HEK293T (cell line): ENCODE measurements around the gene CD79B.

Experiments
- CTCF ChIA-PET: fragments of 350-600 bp; formaldehyde crosslinking; extraction: SDS; loops from one replicate; lab custom pipeline; 2021; ENCODE audit warnings: antibody characterized with exemption, inconsistent platforms; lab: Yijun Ruan, JAX
- POLR2A ChIA-PET: fragments of 350-600 bp; formaldehyde crosslinking; extraction: SDS; loops from one replicate; lab custom pipeline; 2020; ENCODE audit warnings: antibody characterized with exemption, inconsistent platforms; lab: Yijun Ruan, JAX
- DNase-seq: peaks from one replicate; pipeline ENCODE4 v3.0.0; 2012; ENCODE audit warnings: mixed read lengths; ENCODE audit errors: extremely low spot score
- ARNT ChIP-seq: fragments of 450-650 bp; IDR thresholded peaks from 2 replicates; pipeline ENCODE4 v1.6.1; 2017; ENCODE audit warnings: mild to moderate bottlenecking
- BHLHE40 ChIP-seq: fragments of 450-650 bp; IDR thresholded peaks from 2 replicates; pipeline ENCODE4 v1.6.1; 2016; ENCODE audit warnings: mild to moderate bottlenecking, moderate library complexity, borderline replicate concordance
- CTBP1 ChIP-seq: fragments of 450-650 bp; IDR thresholded peaks from 2 replicates; pipeline ENCODE4 v1.6.1; 2016; ENCODE audit warnings: borderline replicate concordance
- ELF4 ChIP-seq: fragments of 450-650 bp; IDR thresholded peaks from 2 replicates; pipeline ENCODE4 v1.6.1; 2017; ENCODE audit warnings: antibody characterized with exemption
- FOXA1 ChIP-seq: fragments of 450-650 bp; IDR thresholded peaks from 2 replicates; pipeline ENCODE4 v1.6.1; 2016; ENCODE audit warnings: mild to moderate bottlenecking
- FOXK2 ChIP-seq: fragments of 450-650 bp; IDR thresholded peaks from 2 replicates; pipeline ENCODE4 v1.6.1; 2016; ENCODE audit warnings: mild to moderate bottlenecking
- FOXM1 ChIP-seq: fragments of 450-650 bp; IDR thresholded peaks from 2 replicates; pipeline ENCODE4 v1.6.1; 2017; ENCODE audit warnings: mild to moderate bottlenecking, borderline replicate concordance
- HDGF ChIP-seq: fragments of 450-650 bp; IDR thresholded peaks from 2 replicates; pipeline ENCODE4 v1.6.1; 2017; ENCODE audit warnings: antibody characterized with exemption, borderline replicate concordance
- L3MBTL2 ChIP-seq: fragments of 450-650 bp; conservative IDR thresholded peaks from 2 replicates; pipeline ENCODE4 v1.6.1; 2016; ENCODE audit warnings: mild to moderate bottlenecking
- LEF1 ChIP-seq: fragments of 450-650 bp; IDR thresholded peaks from 2 replicates; pipeline ENCODE4 v1.6.1; 2017; ENCODE audit warnings: mild to moderate bottlenecking, borderline replicate concordance
- NFRKB ChIP-seq: fragments of 450-650 bp; IDR thresholded peaks from 2 replicates; pipeline ENCODE4 v1.6.1; 2016; ENCODE audit warnings: mild to moderate bottlenecking, moderate library complexity
- SP1 ChIP-seq: fragments of 450-650 bp; IDR thresholded peaks from 2 replicates; pipeline ENCODE4 v1.6.1; 2017
- SUZ12 ChIP-seq: fragments of 450-650 bp; IDR thresholded peaks from 2 replicates; pipeline ENCODE4 v1.6.1; 2016; ENCODE audit warnings: mild to moderate bottlenecking
- TARDBP ChIP-seq: fragments of 450-650 bp; IDR thresholded peaks from 2 replicates; pipeline ENCODE4 v1.6.1; 2016
- ZNF384 ChIP-seq: fragments of 450-650 bp; IDR thresholded peaks from 2 replicates; pipeline ENCODE4 v1.6.1; 2016
- TF ChIP-seq, protein P1 (sequence below): fragments of 450-650 bp; IDR thresholded peaks from 2 replicates; pipeline ENCODE4 v1.6.1; 2016

CD79B gene

DNA sequence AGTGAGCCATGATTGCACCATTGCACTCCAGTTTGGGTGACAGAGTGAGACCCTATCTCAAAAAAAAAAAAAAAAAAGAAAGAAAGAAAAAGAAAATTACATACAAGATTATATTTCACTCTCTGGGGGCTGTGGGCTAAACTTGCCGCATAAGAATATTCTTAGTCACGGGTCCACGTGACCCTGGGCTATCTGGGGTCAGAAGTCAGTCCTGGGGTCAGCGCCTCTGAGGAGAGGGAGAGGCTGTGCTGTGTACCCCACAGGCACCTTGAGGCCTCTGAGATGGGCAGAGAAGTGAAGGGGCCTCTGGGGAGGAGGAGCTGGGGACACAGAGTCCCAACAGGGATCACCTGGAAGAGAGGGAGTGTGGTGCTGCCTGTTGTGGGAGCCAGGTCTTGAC lies 5.8 kb upstream of the CD79B start:
- TF ChIP-seq HDGF = no peak
- CTCF ChIA-PET = interaction anchor here (0.6 to 1.2 kb wide), 2 partner anchors 9 to 382 kb away, joined by 3 to 6 read pairs; no protein-coding TSS in a partner anchor
- DNase-seq = no peak
- POLR2A ChIA-PET = no interaction called here

DNA sequence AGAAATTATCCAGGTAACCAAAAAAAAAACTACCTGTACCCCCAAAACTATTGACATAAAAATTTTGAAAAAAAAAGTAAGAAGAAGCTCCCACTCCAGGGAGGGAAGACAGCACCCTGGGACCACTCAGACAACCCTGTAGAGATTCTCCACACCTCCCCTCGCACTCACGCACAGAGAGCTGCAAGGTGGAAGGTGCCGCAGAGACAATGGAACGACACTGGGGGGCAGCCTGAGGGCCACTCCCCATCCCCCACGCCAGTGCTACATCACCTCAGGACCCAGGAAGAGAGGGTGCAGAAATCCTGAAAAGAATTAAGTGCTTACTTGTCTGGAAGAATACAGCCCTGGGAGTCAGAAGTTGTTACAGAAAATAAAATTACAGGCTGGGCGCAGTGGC lies 5.2 kb upstream of the CD79B start:
- no peak for DNase-seq
- POLR2A ChIA-PET = no interaction called here
- TF ChIP-seq L3MBTL2 = no peak
- no peak for TF ChIP-seq ZNF384
- TF ChIP-seq SUZ12 = no peak
- CTCF ChIA-PET = interaction anchor here (1.0 to 1.2 kb wide), 2 partner anchors 9 to 57 kb away, joined by 3 to 6 read pairs; no protein-coding TSS in a partner anchor

DNA sequence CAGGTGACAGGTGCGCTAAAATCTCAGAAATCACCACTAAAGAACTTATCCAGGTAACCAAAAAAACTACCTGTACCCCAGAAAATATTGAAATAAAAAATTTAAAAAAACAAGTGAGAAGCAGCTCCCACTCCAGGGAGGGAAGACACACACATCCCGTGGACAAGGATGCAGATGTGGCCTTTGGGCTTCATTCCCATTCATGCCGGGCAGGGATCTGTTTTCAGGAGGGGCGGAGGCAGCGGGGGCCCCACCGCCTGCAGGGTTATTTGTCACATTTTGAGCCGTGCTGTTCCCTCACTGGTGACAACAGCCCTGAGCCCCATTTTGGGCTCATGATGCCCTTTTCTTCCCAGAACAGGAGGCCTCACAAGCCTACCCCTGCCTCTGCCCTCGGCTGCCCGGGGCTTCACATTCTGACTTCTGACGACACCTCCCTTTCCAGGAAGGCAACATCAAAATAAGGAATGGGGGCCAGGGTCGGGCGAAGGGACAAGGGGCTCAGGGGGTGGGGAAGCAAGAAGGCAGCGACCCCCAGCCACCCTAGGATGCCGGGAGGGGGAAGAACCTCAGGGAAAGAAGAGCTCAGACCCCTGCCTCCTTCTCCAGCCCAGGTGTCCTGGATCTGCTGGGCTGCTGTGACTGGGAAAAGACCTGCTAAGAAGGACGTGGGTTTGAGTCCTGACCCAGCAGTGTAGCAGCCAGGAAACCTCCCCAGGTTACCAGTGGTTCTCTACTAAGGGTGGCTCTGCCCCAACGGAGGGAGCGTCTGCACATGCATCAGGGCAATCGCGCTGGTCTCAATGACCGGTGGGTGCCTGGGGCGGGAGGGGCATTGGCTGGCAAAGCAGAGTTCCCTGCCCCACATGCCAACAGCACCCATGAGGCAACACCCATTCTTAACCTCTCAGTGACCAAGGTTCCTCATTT lies 2.3 kb upstream of the CD79B start:
- ChIA-PET CTCF (interaction anchor here (1.1 kb wide), 1 partner anchor 12 kb away, joined by 4 read pairs; no protein-coding TSS in a partner anchor), POLR2A (no interaction called here)
- no peak for DNase-seq
- TF ChIP-seq SUZ12 (no peak), ARNT (no peak), FOXK2 (no peak), BHLHE40 (no peak), HDGF (no peak), ELF4 (no peak)

DNA sequence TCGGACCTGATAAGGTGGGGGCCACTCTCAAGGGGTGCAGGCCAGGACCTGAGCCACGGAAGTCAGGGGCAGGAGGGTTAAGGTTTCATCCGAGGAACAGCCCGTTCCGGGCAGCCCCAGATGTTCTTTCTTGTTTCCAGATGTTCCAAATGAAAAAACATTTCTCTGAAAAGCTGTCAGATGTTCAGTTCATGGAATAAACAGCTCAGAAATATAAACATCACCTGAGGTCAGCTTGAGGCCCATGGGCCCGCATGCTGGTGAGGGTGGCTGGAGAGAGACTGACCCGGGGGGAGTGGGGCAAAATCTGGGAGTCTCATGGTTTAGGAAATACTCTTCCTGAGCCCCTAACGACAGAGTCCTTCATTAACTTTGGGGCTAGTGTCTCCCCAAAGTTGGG lies 1.5 kb upstream of the CD79B start:
- DNase-seq = no peak
- POLR2A ChIA-PET = no interaction called here
- CTCF ChIA-PET = interaction anchor here (1.1 kb wide), 1 partner anchor 13 kb away, joined by 4 read pairs; no protein-coding TSS in a partner anchor

DNA sequence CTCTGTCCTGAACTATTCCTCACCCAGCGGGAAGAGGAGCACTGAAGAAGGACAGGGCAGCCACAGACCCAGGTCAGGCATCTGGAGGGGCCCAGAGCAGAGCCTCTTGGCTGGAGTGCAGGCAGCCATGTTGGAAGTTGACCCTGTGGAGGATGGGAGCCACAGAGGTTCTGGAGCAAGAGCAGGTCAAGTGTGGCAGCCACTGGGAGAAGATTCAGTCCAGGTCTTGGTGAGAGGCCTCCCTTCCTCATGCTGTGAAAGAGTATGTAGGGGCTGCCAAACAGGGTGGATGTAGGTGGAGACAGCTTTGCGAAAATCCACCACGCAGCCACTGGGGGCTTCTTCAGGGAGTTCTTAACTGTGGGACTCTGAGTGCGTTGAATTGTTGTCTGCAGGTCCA lies 590 bp upstream of the CD79B start:
- ChIA-PET CTCF (no interaction called here), POLR2A (no interaction called here)
- DNase-seq = no peak
- TF ChIP-seq BHLHE40 (no peak), SP1 (no peak), FOXA1 (no peak), L3MBTL2 (no peak), CTBP1 (no peak), LEF1 (no peak), HDGF (no peak), ARNT (no peak), TARDBP (no peak), NFRKB (no peak)

More for the DNA sequence above, 1.5 kb upstream of the CD79B start:
- no peak for TF ChIP-seq LEF1
- no peak for TF ChIP-seq ELF4
- TF ChIP-seq, protein P1, sequence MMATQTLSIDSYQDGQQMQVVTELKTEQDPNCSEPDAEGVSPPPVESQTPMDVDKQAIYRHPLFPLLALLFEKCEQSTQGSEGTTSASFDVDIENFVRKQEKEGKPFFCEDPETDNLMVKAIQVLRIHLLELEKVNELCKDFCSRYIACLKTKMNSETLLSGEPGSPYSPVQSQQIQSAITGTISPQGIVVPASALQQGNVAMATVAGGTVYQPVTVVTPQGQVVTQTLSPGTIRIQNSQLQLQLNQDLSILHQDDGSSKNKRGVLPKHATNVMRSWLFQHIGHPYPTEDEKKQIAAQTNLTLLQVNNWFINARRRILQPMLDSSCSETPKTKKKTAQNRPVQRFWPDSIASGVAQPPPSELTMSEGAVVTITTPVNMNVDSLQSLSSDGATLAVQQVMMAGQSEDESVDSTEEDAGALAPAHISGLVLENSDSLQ = no peak
- no peak for TF ChIP-seq NFRKB

DNA sequence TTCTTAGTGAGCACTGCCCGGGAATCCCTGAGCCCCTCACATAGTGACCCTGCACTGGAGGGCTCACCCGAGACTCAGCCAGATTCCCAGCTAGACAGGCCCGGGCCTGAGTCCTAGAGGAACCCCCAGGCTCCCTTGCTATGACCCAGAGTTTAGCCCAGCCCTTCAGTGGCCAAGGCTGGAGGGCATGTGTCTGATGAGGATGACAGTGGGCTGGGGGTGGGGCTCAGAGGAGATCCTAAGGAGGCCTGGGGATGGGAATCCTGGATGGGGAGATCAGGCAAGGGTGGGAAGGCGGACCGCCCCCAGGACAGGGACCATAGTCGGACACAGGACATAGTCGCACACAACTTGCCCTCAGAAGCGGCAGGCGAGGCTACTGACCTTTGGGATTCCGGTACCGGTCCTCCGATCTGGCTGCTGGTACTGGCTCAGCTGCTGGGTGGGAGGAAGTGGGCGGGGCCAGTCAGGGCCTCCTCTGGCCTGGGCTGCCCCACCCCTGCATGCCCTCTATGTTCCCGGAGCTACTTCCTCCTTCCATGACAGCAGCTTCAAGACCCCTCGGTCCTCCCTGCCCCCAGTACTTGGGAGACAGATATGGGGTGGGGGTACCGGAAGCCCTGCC lies 1.1 kb downstream of the CD79B start:
- no peak for TF ChIP-seq L3MBTL2
- TF ChIP-seq BHLHE40 = no peak
- no peak for TF ChIP-seq ELF4
- no peak for TF ChIP-seq ZNF384
- no peak for TF ChIP-seq TARDBP
- no peak for TF ChIP-seq SP1
- TF ChIP-seq NFRKB = no peak
- TF ChIP-seq ARNT = no peak
- no peak for TF ChIP-seq FOXK2
- TF ChIP-seq FOXA1 = no peak
- ChIA-PET CTCF (no interaction called here), POLR2A (no interaction called here)
- no peak for DNase-seq

DNA sequence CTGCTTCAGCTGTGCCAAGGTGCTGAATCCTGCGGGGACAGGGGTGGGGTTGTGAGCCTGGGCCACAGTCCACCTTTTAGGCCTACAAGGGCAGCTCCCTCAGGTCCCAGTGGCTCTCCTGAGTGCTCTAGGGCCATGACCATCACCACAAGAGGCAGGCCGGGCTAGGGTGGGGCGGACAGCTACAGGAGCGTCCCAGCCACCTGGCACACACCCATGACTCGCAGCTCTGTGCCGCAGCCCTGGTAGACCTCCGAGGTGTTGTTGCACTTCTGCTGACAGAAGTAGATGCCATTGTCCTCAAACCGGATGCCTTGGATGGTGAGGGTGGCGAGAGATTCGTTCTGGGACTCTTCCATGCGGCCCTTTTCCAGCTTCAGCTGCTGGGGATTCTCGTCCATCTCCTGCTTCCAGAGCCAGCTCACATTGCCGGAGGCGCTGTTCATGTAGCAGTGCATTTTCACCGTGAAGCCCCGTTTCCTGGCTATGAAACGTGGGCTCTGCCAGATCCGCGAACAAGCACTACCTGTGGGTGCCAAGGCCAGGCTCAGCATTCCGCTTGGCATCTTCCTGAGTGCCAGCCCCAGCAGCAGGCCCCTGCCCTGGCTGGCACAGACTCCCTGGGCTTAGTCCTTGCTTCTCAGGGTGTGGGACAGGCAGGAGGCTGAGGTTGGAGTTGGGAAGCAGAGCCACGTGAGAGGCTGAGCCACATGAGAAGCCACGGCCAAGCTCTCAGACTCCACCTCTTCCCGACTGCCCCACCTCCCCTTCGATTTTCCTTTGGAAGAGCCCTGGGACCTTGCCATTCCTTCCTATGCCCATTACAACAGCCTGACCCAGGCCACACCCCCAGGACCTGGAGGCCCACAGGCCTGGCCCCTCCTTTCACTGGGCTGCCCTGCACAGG lies 2.0 kb downstream of the CD79B start:
- TF ChIP-seq FOXA1 (no peak), SUZ12 (no peak), HDGF (no peak), ARNT (no peak), CTBP1 (no peak), TARDBP (no peak), BHLHE40 (no peak), SP1 (no peak), ZNF384 (no peak), FOXM1 (no peak), ELF4 (no peak), L3MBTL2 (no peak), LEF1 (no peak), FOXK2 (no peak), NFRKB (no peak)
- TF ChIP-seq, protein P1 = no peak
- CTCF ChIA-PET = interaction anchor here (0.8 to 2.9 kb wide), 3 partner anchors 11 to 203 kb away, joined by 3 to 17 read pairs (median 11); partner anchors contain the start of gene GH1
- POLR2A ChIA-PET = no interaction called here
- DNase-seq = no peak
